Measurements from ENCODE around the gene SLC9A9. TPM values are rescaled to one million over a fixed set of nuclear protein-coding genes. Genes with fewer than 3 reads are reported as not detected.

Gene SLC9A9
- total RNA-seq, 3 donors from 2014 or later = 6.2 to 17.3 (median 7.8) TPM

DNA sequence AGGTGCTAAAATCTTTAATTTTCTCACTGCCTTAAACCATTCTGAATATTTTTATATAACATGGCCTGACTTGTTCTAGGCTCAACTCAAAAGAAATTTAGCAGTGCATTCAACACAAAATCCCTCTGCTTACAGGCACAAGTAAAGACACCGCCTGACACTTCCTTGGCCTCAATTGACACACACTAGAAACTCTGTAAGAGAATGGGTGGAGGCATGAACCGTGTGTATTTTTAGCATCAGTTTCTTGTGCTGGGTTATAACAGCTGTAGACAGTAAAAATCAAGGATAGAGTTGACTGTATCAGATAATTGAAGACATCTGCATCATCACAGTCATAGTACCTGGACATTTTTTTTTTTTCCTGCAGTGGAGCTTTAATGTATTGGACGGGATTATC is 54.3 kb downstream of the SLC9A9 start:
- Histone ChIP-seq H3K4me3 (no peak overlapping the region), H3K27ac (no peak overlapping the region), H3K36me3 (no peaks in the 10 kb centered on the region), H3K9me3 (no peaks in the 10 kb centered on the region), H3K4me1 (no peaks in the 10 kb centered on the region), H3K27me3 (no peaks in the 10 kb centered on the region)
- intact Hi-C loops (cut with DNase I; ENCODE audit: low total_unique reads) = no loop called here
- DNase-seq (ENCODE audit: low spot score in 2 of 2) = no peak
- TF ChIP-seq POLR2AphosphoS5 (IDR thresholded peaks at IDR 0.05) (no peak), CTCF (IDR thresholded peaks at IDR 0.05) (no peak)

- intact Hi-C loops (cut with DNase I; ENCODE audit: low total_unique reads) = no loop called here
Measured at GRCh38 chr3:143791386-143791785, 56.9 kb downstream of the SLC9A9 start.

GRCh38 chr3:143786219-143787191 is 61.8 kb downstream of the SLC9A9 start:
- H3K4me1 ChIP-seq = no peaks in the 10 kb centered on the region
- no peaks in the 10 kb centered on the region for H3K9me3 ChIP-seq
- DNase-seq (ENCODE audit: low spot score in 2 of 2) = peak in 1 of 2 donors; percentile 20
- no peaks in the 10 kb centered on the region for H3K36me3 ChIP-seq
- TF ChIP-seq CTCF (IDR thresholded peaks at IDR 0.05) = no peak
- intact Hi-C loops (cut with DNase I; ENCODE audit: low total_unique reads) = no loop called here
- peak overlapping the region in 1 of 2 donors; percentile 49 for H3K27ac ChIP-seq
- no peaks in the 10 kb centered on the region for H3K27me3 ChIP-seq
- peak overlapping the region; percentile 10 to 47 (median 15) for H3K4me3 ChIP-seq

More at GRCh38 chr3:143791386-143791785, 56.9 kb downstream of the SLC9A9 start:
- Histone ChIP-seq H3K9me3 (no peaks in the 10 kb centered on the region), H3K36me3 (no peaks in the 10 kb centered on the region), H3K4me1 (no peaks in the 10 kb centered on the region), H3K4me3 (no peak overlapping the region), H3K27ac (no peak overlapping the region), H3K27me3 (no peaks in the 10 kb centered on the region)
- no peak for DNase-seq (ENCODE audit: low spot score in 2 of 2)
- no peak for TF ChIP-seq CTCF (IDR thresholded peaks at IDR 0.05)
- no peak for TF ChIP-seq POLR2AphosphoS5 (IDR thresholded peaks at IDR 0.05)
- TF ChIP-seq POLR2A (IDR thresholded peaks at IDR 0.05) = no peak

DNA sequence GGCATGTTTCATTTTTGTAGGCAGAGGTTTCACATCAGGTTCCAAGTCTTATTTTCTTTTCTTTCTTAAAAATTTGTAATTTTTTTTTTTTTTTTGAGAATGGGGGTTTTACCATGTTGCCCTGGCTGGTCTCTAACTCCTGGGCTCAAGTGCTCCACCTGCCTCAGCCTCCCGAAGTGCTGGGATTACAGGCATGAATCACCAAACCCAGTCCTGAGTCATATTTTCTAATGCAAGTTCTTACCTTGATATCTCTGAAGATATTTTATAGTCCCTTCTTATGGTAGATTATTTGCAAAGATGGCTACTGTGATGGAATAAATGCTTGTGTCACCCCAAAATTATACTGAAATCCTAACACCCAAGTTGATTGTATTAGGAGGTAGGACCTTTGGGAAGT is 63.8 kb downstream of the SLC9A9 start:
- TF ChIP-seq POLR2A (IDR thresholded peaks at IDR 0.05) (no peak), CTCF (IDR thresholded peaks at IDR 0.05) (no peak), POLR2AphosphoS5 (IDR thresholded peaks at IDR 0.05) (no peak)
- no peaks in the 10 kb centered on the region for H3K4me1 ChIP-seq
- H3K27me3 ChIP-seq = no peaks in the 10 kb centered on the region
- no peaks in the 10 kb centered on the region for H3K9me3 ChIP-seq
- intact Hi-C loops (cut with DNase I; ENCODE audit: low total_unique reads) = no loop called here
- no peaks in the 10 kb centered on the region for H3K36me3 ChIP-seq
- H3K27ac ChIP-seq = no peak overlapping the region
- DNase-seq (ENCODE audit: low spot score in 2 of 2) = no peak
- no peak overlapping the region for H3K4me3 ChIP-seq

DNA sequence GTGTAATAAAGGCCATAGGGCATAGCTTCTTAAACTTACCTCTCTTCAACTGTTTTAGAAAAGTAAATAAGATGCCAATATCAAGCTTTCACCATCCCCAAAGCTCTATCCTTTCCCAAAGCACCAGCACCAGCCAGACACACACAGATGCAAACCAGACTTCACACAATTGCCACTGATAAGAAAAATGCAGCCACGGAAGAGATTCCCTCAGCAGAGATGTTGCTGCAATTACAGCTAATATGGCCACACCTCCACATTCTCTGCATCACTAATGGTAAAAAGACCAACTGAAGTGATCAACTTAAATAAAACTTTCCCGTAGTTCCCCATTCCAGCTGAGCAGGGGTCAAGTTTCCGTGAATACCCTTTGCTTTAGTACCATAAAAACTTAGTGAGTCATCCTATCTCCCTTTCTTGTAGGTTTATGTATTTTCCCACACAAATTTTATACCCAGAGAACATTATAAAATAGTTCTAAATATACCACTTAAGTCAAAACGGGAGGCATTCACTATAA is 64.4 kb downstream of the SLC9A9 start:
- Histone ChIP-seq H3K27ac (no peak overlapping the region), H3K9me3 (no peaks in the 10 kb centered on the region), H3K27me3 (no peaks in the 10 kb centered on the region), H3K4me1 (no peaks in the 10 kb centered on the region), H3K4me3 (no peak overlapping the region), H3K36me3 (no peaks in the 10 kb centered on the region)
- TF ChIP-seq POLR2A (IDR thresholded peaks at IDR 0.05) (no peak), CTCF (IDR thresholded peaks at IDR 0.05) (no peak), POLR2AphosphoS5 (IDR thresholded peaks at IDR 0.05) (no peak)
- intact Hi-C loops (cut with DNase I; ENCODE audit: low total_unique reads) = no loop called here
- no peak for DNase-seq (ENCODE audit: low spot score in 2 of 2)

Data from breast epithelium (tissue), 4 donors.